CD4-positive, alpha-beta T cell treated with Interleukin-6 for 4 hours (primary cell): ENCODE data around the gene CDR2L.
A peak's percentile ranks its signal among the peaks of the same experiment; 100 is the strongest.
"Not testable (repeated sequence)": the region's sequence is repeated elsewhere in the genome, so short reads cannot be mapped to it uniquely, and the experiment has no call there.

Experiments
- DNase-seq: peaks from one replicate; pipeline ENCODE4 v3.0.0-alpha.2; 2020; ENCODE audit warnings: mixed read lengths

CDR2L gene

DNA sequence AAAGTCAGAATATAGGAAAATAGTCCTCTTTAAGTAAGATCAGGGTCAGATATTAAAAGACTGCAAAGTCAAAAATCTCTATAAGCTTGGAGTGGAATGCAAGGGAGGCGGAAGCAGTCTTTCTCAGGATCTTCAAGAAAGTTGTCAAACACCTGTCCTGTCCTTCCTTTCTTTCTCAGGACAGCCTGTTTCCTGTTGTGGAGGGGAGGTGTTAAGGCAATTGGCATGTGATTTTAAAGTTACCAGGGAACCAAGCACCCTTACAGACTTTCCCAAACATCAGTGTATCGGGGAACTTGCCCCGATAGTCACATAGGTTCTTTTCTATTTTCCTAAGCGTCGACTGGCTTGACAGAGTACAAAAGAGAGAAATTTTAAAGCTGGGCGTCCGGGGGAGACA lies 57.3 kb downstream of the CDR2L start:
- no peak for DNase-seq

DNA sequence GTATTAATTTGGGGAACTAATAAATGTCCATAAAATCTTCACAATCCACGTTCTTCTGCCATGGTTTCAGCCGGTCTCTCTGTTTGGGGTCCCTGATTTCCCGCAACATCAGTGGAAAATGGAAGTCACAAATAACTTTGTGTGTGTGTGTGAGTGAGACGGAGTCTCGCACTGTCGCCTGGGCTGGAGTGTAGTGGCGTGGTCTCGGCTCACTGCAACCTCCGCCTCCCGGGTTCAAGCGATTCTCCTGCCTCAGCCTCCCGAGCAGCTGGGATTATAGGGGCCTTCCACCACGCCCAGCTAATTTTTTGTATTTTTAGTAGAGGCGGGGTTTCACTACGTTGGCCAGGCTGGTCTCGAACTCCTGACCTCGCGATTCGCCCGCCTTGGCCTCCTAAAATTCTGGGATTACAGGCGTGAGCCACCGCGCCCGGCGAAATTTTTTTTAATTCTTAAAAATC lies 58.5 kb downstream of the CDR2L start:
- not testable (repeated sequence) for DNase-seq

DNA sequence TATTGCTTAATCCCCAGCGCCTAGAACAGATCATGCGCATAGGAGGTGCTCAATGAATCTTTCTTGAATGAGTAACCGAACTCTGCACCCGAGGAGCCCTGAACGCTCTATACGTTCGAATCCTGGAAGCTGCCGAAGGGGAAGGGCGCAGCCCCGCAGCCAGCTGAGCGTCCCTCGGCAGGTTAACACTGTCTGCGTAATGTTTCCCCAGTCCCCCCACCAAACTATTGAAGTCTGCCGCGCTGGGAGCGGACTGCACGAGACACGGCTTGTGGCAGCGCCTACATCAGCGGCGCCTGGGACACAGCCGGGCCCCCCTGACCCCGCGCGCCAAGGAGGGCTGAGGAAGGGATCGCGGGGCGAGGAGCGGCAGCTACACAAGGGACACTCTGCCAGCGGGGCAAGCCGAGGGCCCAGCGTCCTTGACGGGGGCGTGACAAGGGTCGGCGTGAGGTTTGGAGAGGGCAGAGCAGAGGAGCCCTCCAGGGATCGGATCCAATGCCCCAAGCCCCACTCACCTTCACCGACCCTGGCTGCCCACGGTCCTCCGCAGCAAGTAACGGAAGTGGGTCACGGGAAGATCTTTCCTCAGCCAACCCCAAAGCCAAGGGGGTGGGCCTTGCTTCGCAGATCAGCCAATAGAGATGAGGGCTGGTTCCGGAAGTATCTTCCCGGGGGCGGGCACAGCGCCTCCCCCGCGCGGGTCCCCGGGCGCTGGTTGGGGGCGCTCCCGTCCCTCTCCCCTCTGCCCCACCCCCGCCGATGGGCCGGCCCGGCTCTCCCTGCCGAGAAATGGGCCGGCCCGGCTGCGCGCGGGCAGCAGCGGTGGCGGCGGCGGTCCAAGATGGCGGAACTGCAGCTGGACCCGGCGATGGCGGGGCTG lies 59.2 kb downstream of the CDR2L start, which contains the start of the genes ATP5PD and KCTD2:
TSS of gene ATP5PD (minus strand) at position 563 of the 883 bp plus-strand sequence. CDS start 4,319 bp downstream, outside the sequence.
TSS of gene KCTD2 (plus strand) at position 819 of the 883 bp plus-strand sequence. CDS start at position 845, 26 bp downstream.
- DNase-seq, result peak; percentile 97

DNA sequence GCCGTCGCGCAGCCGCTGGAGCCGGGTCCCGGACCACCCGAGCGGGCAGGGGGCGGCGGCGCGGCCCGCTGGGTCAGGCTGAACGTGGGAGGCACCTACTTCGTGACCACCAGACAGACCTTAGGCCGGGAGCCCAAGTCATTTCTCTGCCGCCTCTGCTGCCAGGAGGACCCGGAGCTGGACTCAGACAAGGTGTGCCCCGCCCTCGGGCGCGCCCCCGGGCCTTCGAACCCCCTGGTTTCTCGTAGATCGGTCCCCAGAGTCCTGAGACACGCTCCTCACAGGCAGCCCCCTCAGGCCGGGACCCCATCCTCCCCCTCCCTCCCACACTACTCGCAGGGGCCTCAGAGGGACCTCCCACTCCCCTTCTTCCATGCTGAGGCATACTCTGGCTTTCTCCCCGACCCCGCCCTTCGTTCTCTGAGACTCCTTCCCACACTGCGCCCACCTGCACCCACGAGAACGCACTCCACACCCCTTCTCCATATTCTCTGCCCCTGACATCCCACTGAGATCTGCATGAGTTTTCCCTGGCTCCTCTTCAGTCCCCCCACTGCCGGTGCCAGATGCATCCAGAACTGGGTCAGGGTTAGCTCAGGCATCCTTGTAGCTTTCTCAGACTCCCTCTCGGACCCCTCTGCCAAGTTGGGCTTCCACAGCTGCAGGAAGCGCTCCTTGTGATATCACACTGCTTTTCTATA lies 60.1 kb downstream of the CDR2L start:
- peak; percentile 46 for DNase-seq

DNA sequence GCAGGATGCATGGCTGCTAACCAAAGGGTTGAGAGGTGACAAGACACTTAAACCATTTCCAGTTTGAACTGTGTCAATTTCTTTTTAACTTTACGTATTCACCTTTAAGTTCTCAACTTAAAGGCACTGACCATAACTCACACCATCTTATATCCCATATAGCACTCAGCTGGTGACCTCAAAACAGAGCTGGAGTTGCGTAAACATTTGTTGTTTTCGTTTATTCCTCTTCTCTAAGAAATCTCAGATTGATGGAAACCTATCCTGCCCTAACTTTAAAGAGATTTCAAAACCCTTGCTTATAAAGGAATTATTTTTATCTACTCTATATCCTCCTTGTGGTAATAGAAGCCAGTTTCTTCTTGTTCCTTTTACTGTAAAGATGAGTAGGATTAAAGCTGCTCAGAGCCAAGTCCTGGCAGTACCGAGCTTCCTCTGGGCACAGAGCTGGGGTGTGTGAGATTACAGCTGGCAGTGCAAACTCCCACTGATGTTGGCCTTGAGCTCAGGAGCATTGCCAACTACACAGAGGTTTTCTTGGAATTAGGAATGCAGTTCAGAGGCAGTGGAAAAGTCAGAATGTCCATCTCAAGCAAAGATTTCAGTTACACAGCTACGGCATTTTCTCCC lies 60.9 kb downstream of the CDR2L start:
- no peak for DNase-seq

DNA sequence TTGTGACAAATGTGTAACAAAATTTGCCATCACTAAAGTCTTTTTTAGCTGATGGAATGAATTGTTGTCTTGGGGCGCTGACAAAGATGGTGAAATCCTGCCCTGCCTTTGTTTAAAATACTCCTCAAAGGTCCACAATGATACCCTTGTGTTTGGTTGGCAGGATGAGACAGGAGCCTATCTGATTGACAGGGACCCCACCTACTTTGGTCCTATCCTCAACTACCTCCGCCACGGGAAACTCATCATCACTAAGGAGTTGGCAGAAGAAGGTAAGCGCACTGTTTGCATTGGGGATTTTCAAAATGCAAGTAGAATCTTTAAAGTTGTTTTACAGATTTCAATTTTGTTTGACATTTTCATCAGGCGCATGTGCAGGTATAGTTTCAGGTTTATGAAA lies 61.6 kb downstream of the CDR2L start:
- DNase-seq, result no peak

DNA sequence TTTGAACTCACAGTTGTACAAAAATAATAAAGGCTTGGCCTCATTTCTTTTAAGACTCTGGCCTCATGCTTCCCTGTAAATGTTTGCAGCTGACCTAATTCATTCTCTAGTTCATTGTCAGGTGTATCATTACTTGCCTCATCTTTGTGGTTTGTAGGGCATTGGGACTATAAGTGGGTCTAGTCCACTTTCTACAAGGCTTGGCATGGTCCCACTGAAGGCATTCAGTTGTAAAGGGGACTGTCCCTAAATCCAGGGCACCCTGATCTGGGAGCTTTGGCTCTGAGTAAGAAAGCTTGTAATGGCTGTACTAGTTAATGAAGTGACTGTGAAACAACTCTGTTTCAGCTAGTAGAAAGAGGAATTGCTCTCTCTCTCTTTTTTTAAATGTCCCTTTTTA lies 62.3 kb downstream of the CDR2L start:
- no peak for DNase-seq

DNA sequence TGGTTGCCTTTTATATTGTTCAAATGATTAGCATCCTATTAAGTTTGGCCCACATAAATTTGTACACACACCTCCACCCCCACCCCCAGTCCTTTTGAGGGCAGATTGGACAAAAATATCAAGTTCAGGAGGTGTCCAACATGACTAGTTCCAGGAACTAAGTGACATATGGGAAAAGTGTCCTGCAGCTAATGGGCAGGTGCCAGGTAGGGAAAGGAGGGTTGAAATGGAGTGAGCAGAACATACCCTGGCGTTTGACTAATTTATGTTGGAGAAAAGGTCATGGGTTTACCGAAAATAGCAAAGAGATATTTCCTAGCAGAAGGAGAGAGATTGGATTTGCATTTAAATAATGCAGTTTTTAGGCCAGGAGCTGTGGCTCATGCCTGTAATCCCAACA lies 64.5 kb downstream of the CDR2L start:
- no peak for DNase-seq
